ENCODE results near the gene CNGA3. TPM values are rescaled to one million over a fixed set of nuclear protein-coding genes. Genes with fewer than 3 reads are reported as not detected.

CNGA3 gene
- not detected in 2 replicates for total RNA-seq (2021)
- long read RNA-seq = 0 reads

- H3K9me3 Mint-ChIP-seq = peaks cover 8% of the 10 kb centered on the region in 2 experiments
- peak within 1 kb of the TSS; percentile 56 to 83 for H3K4me3 Mint-ChIP-seq
Measured at GRCh38 chr2:98346311-98347236, at the start of gene CNGA3. Gene CNGA3 (plus strand): TSS chr2:98346456. CDS start chr2:98369976, 23,520 bp downstream.

More at GRCh38 chr2:98346311-98347236, at the start of gene CNGA3:
- Histone ChIP-seq H3K4ac (ENCODE audit: low read depth, low read length) (no peak within 1 kb of the TSS), H3T11ph (ENCODE audit: low read length) (no peak within 1 kb of the TSS), H3K27me3 (ENCODE audit: insufficient read depth, low read length) (peaks cover 42% of the 10 kb centered on the region), H3K56ac (ENCODE audit: insufficient read length, low read depth, low read length) (no peak within 1 kb of the TSS), H2AK5ac (ENCODE audit: insufficient read length, low read length) (no peak within 1 kb of the TSS), H3K79me2 (ENCODE audit: insufficient read depth, low read length) (no peaks in the 10 kb centered on the region), H4K20me1 (ENCODE audit: control insufficient read depth, insufficient read depth, insufficient read length) (no peaks in the 10 kb centered on the region), H3K23me2 (ENCODE audit: insufficient read length, low read depth, low read length, poor library complexity, severe bottlenecking) (peaks cover 21% of the 10 kb centered on the region), H2BK12ac (ENCODE audit: insufficient read length, low read depth, low read length) (no peak within 1 kb of the TSS), H4K8ac (replicated peaks; ENCODE audit: insufficient read length, low read depth, low read length) (no peak within 1 kb of the TSS), H3K9ac (ENCODE audit: extremely low read depth, insufficient read length, low read length) (no peak within 1 kb of the TSS), H3K4me2 (ENCODE audit: insufficient read depth, insufficient read length, low read length) (peak within 1 kb of the TSS; percentile 76), H4K5ac (ENCODE audit: insufficient read length, low read depth, low read length) (no peak within 1 kb of the TSS), H2BK120ac (ENCODE audit: low read depth, low read length, poor library complexity, severe bottlenecking) (no peak within 1 kb of the TSS), H3K14ac (ENCODE audit: insufficient read depth, low read length) (no peak within 1 kb of the TSS), H2AFZ (ENCODE audit: low read length) (no peak within 1 kb of the TSS), H3K23ac (ENCODE audit: insufficient read length, low read depth, low read length) (no peak within 1 kb of the TSS), H3K18ac (ENCODE audit: insufficient read length, low read depth, low read length) (peak within 1 kb of the TSS; percentile 35), H3K79me1 (ENCODE audit: insufficient read depth, low read depth, low read length, poor library complexity, severe bottlenecking) (no peaks in the 10 kb centered on the region), H3K9me3 (ENCODE audit: control insufficient read depth, low read depth, low read length) (no peaks in the 10 kb centered on the region), H2BK15ac (ENCODE audit: low read depth, low read length) (no peak within 1 kb of the TSS), H4K91ac (ENCODE audit: insufficient read length, low read depth, low read length) (no peak within 1 kb of the TSS), H3K27ac (ENCODE audit: insufficient read length, low read depth, low read length) (no peak within 1 kb of the TSS), H2BK5ac (ENCODE audit: insufficient read length, low read length) (no peak within 1 kb of the TSS), H3K4me1 (ENCODE audit: insufficient read depth, low read length) (no peaks in the 10 kb centered on the region), H2BK20ac (ENCODE audit: low read depth, low read length, poor library complexity, severe bottlenecking) (no peak within 1 kb of the TSS)
- 0 out of 3 replicates have a peak, but pooled peaks have one; percentile 16 for TF ChIP-seq CTCF (conservative IDR thresholded peaks at IDR 0.05)
- Mint-ChIP-seq H3K27ac (no peak within 1 kb of the TSS), H3K36me3 (ENCODE audit: insufficient read depth in 1 of 3, low read depth in 3 of 3) (peaks cover 1 to 8% (median 4%) of the 10 kb centered on the region in 3 experiments; a peak in 4 of 7 replicates), H3K4me1 (peaks cover 18 to 24% of the 10 kb centered on the region in 2 experiments), H3K27me3 (ENCODE audit: low read depth) (peaks cover 99% of the 10 kb centered on the region)
- DNase-seq = peak; percentile 65
- no CpG with 5 or more reads among the region's 72 CpGs for WGBS (ENCODE audit: extremely low coverage, insufficient read length, low lambda C conversion rate)
